H1 (cell line): ENCODE measurements around the gene NEDD9. TPM values are rescaled to one million over a fixed set of nuclear protein-coding genes. Genes with fewer than 3 reads are reported as not detected.

ENCODE experiments used
- BRCA1 ChIP-seq: IDR thresholded peaks from 2 replicates; pipeline ENCODE4 v1.6.1; 2012; ENCODE audit warnings: low read depth, low read length, improper control_type of control experiment
- CTCF ChIP-seq, 3 experiments: IDR thresholded peaks; 1 replicate in 2 of 3; 2 replicates in 1 of 3; pipeline versions ENCODE4 v1.5.1 to v1.6.1; 2011; ENCODE audit warnings: low read length in 3 of 3, mild to moderate bottlenecking in 3 of 3, inconsistent platforms in 2 of 3, low read depth in 1 of 3, moderate library complexity in 1 of 3; ENCODE audit not compliant: insufficient read depth in 1 of 3; ENCODE audit errors: control extremely low read depth in 1 of 3
- polyA plus RNA-seq, 7 experiments: library from polyadenylated mRNA; depleted of rRNA in 3 of 7; stranded (reverse) in 5 of 7; unstranded in 2 of 7; fragments of >200 nt in 5 of 7; fragments of 200-250 nt in 2 of 7; gene quantifications; 1 replicate in 5 of 7; 2 replicates in 1 of 7; 4 replicates in 1 of 7; pipeline versions ENCODE4 v1.2.1 to v1.2.3, GENCODE V29; 2011 to 2013; ENCODE audit warnings: missing spikeins in 2 of 7, mixed read lengths in 2 of 7
- total RNA-seq: library from RNA; stranded (reverse); fragmentation: NEBNext Ultra II Directional; extraction: Animal tissue kit (Norgen Biotek cat#: 25700); gene quantifications from 2 replicates; pipeline ENCODE4 v1.2.1, GENCODE V29; 2021

NEDD9 gene
- total and polyA plus RNA-seq, 2 of the 8 experiments (the other 6 are each of a cell fraction or from before 2014, with no cell fraction given): 3.6 to 12.0 TPM

GRCh38 chr6:11209369-11209768, 23.1 kb downstream of the NEDD9 start (continued):
- no peak for TF ChIP-seq BRCA1
- no peak for TF ChIP-seq CTCF (IDR thresholded peaks at IDR 0.05; ENCODE audit: control extremely low read depth in 1 of 3, insufficient read depth in 1 of 3, low read depth in 1 of 3, low read length in 3 of 3)
